GM12892 (cell line): ENCODE results near the gene ABCA8.
"Not testable (repeated sequence)": the region's sequence is repeated elsewhere in the genome, so short reads cannot be mapped to it uniquely, and the experiment has no call there.

Source experiments
- DNase-seq: peaks from one replicate; pipeline ENCODE4 v3.0.0; 2011; ENCODE audit not compliant: insufficient read length
- FAIRE-seq: peaks from 2 replicates; lab custom pipeline; 2011; peaks lifted over from hg19 to GRCh38; lab: Jason Lieb, UNC
- POLR2A ChIP-seq: IDR thresholded peaks from 2 replicates; pipeline ENCODE4 v1.6.1; 2011; ENCODE audit warnings: low read depth, low read length, control low read depth
- POLR2AphosphoS5 ChIP-seq: IDR thresholded peaks from 2 replicates; pipeline ENCODE4 v1.6.1; 2011; ENCODE audit warnings: low read depth, low read length, control low read depth
- TAF1 ChIP-seq: IDR thresholded peaks from 2 replicates; pipeline ENCODE4 v1.6.1; 2011; ENCODE audit warnings: low read depth, mild to moderate bottlenecking, control low read depth, low read length, borderline replicate concordance

Gene ABCA8

GRCh38 chr17:68957944-68958343 is 2.8 kb upstream of the ABCA8 start:
- no peak for TF ChIP-seq POLR2AphosphoS5
- FAIRE-seq (no peak), DNase-seq (no peak)

GRCh38 chr17:68954146-68954896 is 871 bp downstream of the ABCA8 start:
- no peak for FAIRE-seq
- TF ChIP-seq POLR2AphosphoS5 (no peak), TAF1 (no peak), POLR2A (no peak)
- no peak for DNase-seq

- FAIRE-seq (no peak), DNase-seq (no peak)
- TF ChIP-seq POLR2AphosphoS5, result no peak
- no peak for TF ChIP-seq TAF1
- no peak for TF ChIP-seq POLR2A
Measured at GRCh38 chr17:68953340-68953997, 1.7 kb downstream of the ABCA8 start.

- TF ChIP-seq POLR2AphosphoS5, result no peak
- no peak for TF ChIP-seq POLR2A
- TF ChIP-seq TAF1, result no peak
- FAIRE-seq (no peak), DNase-seq (no peak)
Measured at GRCh38 chr17:68950725-68951124, 4.5 kb downstream of the ABCA8 start.

- DNase-seq, FAIRE-seq: not testable (repeated sequence)
Measured at GRCh38 chr17:68947868-68948267, 7.3 kb downstream of the ABCA8 start.

- DNase-seq (no peak), FAIRE-seq (no peak)
- no peak for TF ChIP-seq POLR2A
- TF ChIP-seq POLR2AphosphoS5, result no peak
- no peak for TF ChIP-seq TAF1
Measured at GRCh38 chr17:68944435-68945035, 10.7 kb downstream of the ABCA8 start.

- not testable (repeated sequence) for DNase-seq, FAIRE-seq
Measured at GRCh38 chr17:68943812-68944182, 11.4 kb downstream of the ABCA8 start.

GRCh38 chr17:68943123-68943811 is 11.9 kb downstream of the ABCA8 start:
- no peak for TF ChIP-seq POLR2AphosphoS5
- TF ChIP-seq POLR2A, result no peak
- TF ChIP-seq TAF1, result no peak
- DNase-seq (no peak), FAIRE-seq (no peak)

GRCh38 chr17:68942389-68942788 is 12.8 kb downstream of the ABCA8 start:
- DNase-seq (no peak), FAIRE-seq (no peak)
- TF ChIP-seq TAF1 (no peak), POLR2AphosphoS5 (no peak), POLR2A (no peak)

GRCh38 chr17:68941761-68942160 is 13.4 kb downstream of the ABCA8 start:
- no peak for TF ChIP-seq POLR2AphosphoS5
- no peak for TF ChIP-seq TAF1
- TF ChIP-seq POLR2A, result no peak
- no peak for FAIRE-seq
- DNase-seq, result no peak

GRCh38 chr17:68939195-68939594 is 16.0 kb downstream of the ABCA8 start:
- no peak for FAIRE-seq
- DNase-seq, result no peak
- TF ChIP-seq POLR2AphosphoS5 (no peak), TAF1 (no peak), POLR2A (no peak)

GRCh38 chr17:68937890-68938514 is 17.2 kb downstream of the ABCA8 start:
- FAIRE-seq, result no peak
- DNase-seq, result no peak
- TF ChIP-seq TAF1 (no peak), POLR2AphosphoS5 (no peak), POLR2A (no peak)

- DNase-seq, result no peak
- TF ChIP-seq POLR2A, result no peak
- TF ChIP-seq TAF1, result no peak
- TF ChIP-seq POLR2AphosphoS5, result no peak
- no peak for FAIRE-seq
Measured at GRCh38 chr17:68927516-68927915, 27.7 kb downstream of the ABCA8 start.
